ENCODE results near the gene IFNK.

DNA sequence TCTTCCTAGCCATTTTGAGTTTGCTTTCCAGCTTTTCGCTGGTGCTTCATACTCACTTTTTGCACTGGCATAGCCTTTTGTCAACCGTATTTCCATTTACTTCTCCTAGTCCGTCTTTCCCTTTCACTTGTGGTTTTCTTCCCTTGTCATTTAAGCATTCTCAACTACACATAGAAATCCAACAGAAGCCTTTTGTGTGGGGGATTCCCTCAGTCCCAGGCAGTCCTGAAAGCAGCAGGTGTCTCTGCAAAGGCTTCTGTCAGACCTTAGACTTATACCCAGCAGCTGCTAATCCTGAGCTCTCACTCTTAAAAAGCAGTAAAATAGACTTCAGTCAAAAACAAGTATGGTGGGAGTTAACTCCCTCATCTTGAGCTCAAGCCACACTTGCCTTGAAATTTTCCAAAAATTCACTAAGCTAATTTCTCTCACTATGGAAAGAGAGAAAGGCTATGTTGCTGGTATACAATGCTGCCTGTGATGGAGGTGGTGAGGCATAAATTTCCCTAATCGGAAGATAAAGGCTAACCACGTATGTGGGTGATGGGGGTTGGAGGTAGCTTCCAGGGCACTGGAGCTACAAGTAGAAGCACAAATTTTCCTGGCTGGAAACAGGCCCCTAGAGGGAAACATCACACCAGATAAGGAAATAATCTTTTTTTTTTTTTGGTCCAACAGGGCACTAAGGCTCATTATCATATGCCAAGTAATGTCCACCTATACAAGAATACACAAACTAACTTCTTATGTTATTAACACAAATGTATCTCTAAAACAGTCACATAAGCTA, 34.8 kb upstream of the IFNK start:
- TF ChIP-seq YY1 (IDR thresholded peaks at IDR 0.05; ENCODE audit: insufficient read depth, insufficient read length) (no peak), ZNF274 (IDR thresholded peaks at IDR 0.05; ENCODE audit: low read depth, low read length) (no peak), SUZ12 (IDR thresholded peaks at IDR 0.05; ENCODE audit: extremely low read depth, insufficient read depth, insufficient read length) (no peak)

Data from NT2/D1 (cell line).